GM23338 (cell line): ENCODE results near the gene GAN. TPM values are rescaled to one million over a fixed set of nuclear protein-coding genes. Genes with fewer than 3 reads are reported as not detected.

Source experiments
- ATAC-seq: fragments of 200-7000 bp; cut with Tn5 transposase; 3 replicates; pipeline ENCODE4 v1.9.1; 2020
- DNase-seq: peaks from one replicate; pipeline ENCODE4 v3.0.0-alpha.2; 2015; ENCODE audit warnings: low spot score
- H2AFZ ChIP-seq: fragments of 200-600 bp; sonication (generic); 2 replicates; pipeline ENCODE4 v1.8.0; 2016; ENCODE audit warnings: antibody characterized with exemption, mild to moderate bottlenecking, moderate library complexity
- H3F3A ChIP-seq: fragments of 200-600 bp; sonication (generic); replicated peaks from 2 replicates; pipeline ENCODE4 v1.8.0; 2017; ENCODE audit warnings: antibody characterized with exemption, mixed run types, low read depth
- H3K27ac ChIP-seq: fragments of 200-600 bp; sonication (generic); 2 replicates; pipeline ENCODE4 v1.6.1; 2016; ENCODE audit warnings: low read depth
- H3K27me3 ChIP-seq: fragments of 200-600 bp; sonication (generic); 2 replicates; pipeline ENCODE4 v1.8.0; 2016; ENCODE audit warnings: mild to moderate bottlenecking, mixed run types, moderate library complexity; ENCODE audit not compliant: insufficient read depth
- H3K36me3 ChIP-seq: fragments of 200-600 bp; sonication (generic); 2 replicates; pipeline ENCODE4 v1.8.0; 2016; ENCODE audit warnings: mild to moderate bottlenecking; ENCODE audit not compliant: insufficient read depth
- H3K4me1 ChIP-seq: fragments of 200-600 bp; sonication (generic); 2 replicates; pipeline ENCODE4 v1.8.0; 2016; ENCODE audit warnings: mild to moderate bottlenecking, moderate library complexity; ENCODE audit not compliant: insufficient read depth
- H3K4me2 ChIP-seq: fragments of 200-600 bp; sonication (generic); 2 replicates; pipeline ENCODE4 v1.7.1; 2017; ENCODE audit warnings: mixed run types
- H3K4me3 ChIP-seq: fragments of 200-600 bp; sonication (generic); 2 replicates; pipeline ENCODE4 v1.6.1; 2016; ENCODE audit warnings: mixed run types
- H3K79me2 ChIP-seq: fragments of 200-600 bp; sonication (generic); replicated peaks from 2 replicates; pipeline ENCODE4 v1.8.0; 2017; ENCODE audit warnings: mild to moderate bottlenecking; ENCODE audit not compliant: insufficient read depth
- H3K9me2 ChIP-seq: fragments of 200-600 bp; sonication (generic); 2 replicates; pipeline ENCODE4 v1.8.0; 2017; ENCODE audit not compliant: insufficient read depth
- H4K20me1 ChIP-seq: fragments of 200-600 bp; sonication (generic); replicated peaks from 2 replicates; pipeline ENCODE4 v1.8.0; 2017; ENCODE audit warnings: mild to moderate bottlenecking; ENCODE audit not compliant: insufficient read depth
- H3K27ac Mint-ChIP-seq: 2 replicates; pipeline ENCODE4 v1.8.0; 2020; ENCODE audit warnings: inconsistent platforms, mild to moderate bottlenecking, moderate library complexity, mixed read lengths
- H3K27me3 Mint-ChIP-seq: 3 replicates; pipeline ENCODE4 v1.8.0; 2022; ENCODE audit warnings: low read depth, mild to moderate bottlenecking, moderate library complexity, mixed read lengths, inconsistent platforms; ENCODE audit not compliant: insufficient read depth, poor library complexity
- H3K36me3 Mint-ChIP-seq: 3 replicates; pipeline ENCODE4 v1.8.0; 2021; ENCODE audit warnings: low read depth, mild to moderate bottlenecking, inconsistent platforms, moderate library complexity, mixed read lengths
- H3K4me1 Mint-ChIP-seq: 3 replicates; pipeline ENCODE4 v1.8.0; 2020; ENCODE audit warnings: mild to moderate bottlenecking, inconsistent platforms, mixed read lengths
- H3K4me3 Mint-ChIP-seq: 3 replicates; pipeline ENCODE4 v1.8.0; 2021; ENCODE audit warnings: moderate library complexity, mild to moderate bottlenecking, inconsistent platforms, mixed read lengths
- H3K9me3 Mint-ChIP-seq: 3 replicates; pipeline ENCODE4 v1.8.0; 2020; ENCODE audit warnings: moderate library complexity, mild to moderate bottlenecking, inconsistent platforms, mixed read lengths
- CREB1 ChIP-seq: fragments of 250-450 bp; sonication (Bioruptor Pico); IDR thresholded peaks from 2 replicates; pipeline ENCODE4 v1.5.0; 2020; ENCODE audit warnings: low read depth, mild to moderate bottlenecking, moderate library complexity
- CTCF ChIP-seq, 2 experiments: fragments of 200-600 bp in 1 of 2; sonication (generic) in 1 of 2; conservative IDR thresholded peaks; 2 replicates each; pipeline versions ENCODE4 v1.5.1 to v1.6.1; 2016 to 2017; ENCODE audit warnings: antibody characterized with exemption in 2 of 2, low read depth in 2 of 2, mild to moderate bottlenecking in 2 of 2, moderate library complexity in 1 of 2
- ETS1 ChIP-seq: IDR thresholded peaks from 2 replicates; pipeline ENCODE4 v1.6.1; 2016; ENCODE audit warnings: antibody characterized with exemption
- EZH2phosphoT487 ChIP-seq: fragments of 200-600 bp; sonication (generic); IDR thresholded peaks from one replicate; pipeline ENCODE4 v1.8.1; 2018; ENCODE audit warnings: antibody characterized with exemption; ENCODE audit not compliant: unreplicated experiment
- JUNB ChIP-seq: IDR thresholded peaks from one replicate; pipeline ENCODE4 v1.6.1; 2016; ENCODE audit warnings: antibody characterized with exemption; ENCODE audit not compliant: unreplicated experiment
- STAT1 ChIP-seq: IDR thresholded peaks from one replicate; pipeline ENCODE4 v1.6.1; 2016; ENCODE audit warnings: antibody characterized with exemption; ENCODE audit not compliant: unreplicated experiment
- polyA plus RNA-seq: library from polyadenylated mRNA; unstranded; fragments of >200 nt; fragmentation: Nextera tagmentation; extraction: Ambion mirVana; gene quantifications from 2 replicates; pipeline ENCODE4 v1.2.1, GENCODE V29; 2016
- total RNA-seq: library from RNA; depleted of rRNA; stranded (reverse); fragments of >200 nt; shearing (Covaris generic); gene quantifications from 2 replicates; pipeline ENCODE4 v1.2.3, GENCODE V29; 2014

Gene GAN
- total and polyA plus RNA-seq, 2 experiments from 2014 or later = 8.1 to 28.5 TPM

DNA sequence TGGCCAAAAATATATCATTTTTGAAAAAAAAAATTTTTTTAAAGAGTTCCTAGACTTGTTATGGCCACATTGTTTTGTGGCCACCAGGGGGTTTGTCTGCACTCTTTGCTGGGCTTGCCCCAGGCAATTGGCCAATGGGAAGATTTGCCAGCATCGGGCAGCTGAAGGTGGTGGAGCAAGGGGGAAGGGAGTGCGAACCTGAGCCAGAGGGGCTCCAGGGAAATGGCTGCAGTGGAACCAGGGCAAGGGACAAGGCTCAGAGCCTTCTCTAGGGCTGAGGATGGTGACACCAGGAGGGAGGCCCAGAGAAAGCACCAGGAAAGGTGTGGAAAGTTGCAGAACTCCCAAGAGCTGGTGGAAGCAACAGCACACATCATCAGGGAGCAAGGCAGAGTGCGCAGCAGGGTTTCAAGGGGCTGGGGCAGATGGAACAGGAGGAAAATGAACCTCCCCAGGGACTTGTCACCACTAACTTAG is 114.3 kb downstream of the GAN start:
- ATAC-seq (peak; percentile 89), DNase-seq (peak; percentile 82)
- Histone ChIP-seq H3K4me2 (no peak overlapping the region), H3K27me3 (no peaks in the 10 kb centered on the region), H3F3A (0 out of 2 replicates have a peak, but pooled peaks cover 2% of the 10 kb centered on the region), H3K9me2 (no peaks in the 10 kb centered on the region), H3K36me3 (no peaks in the 10 kb centered on the region), H2AFZ (peak overlapping the region; percentile 92), H3K27ac (no peak overlapping the region), H3K79me2 (no peaks in the 10 kb centered on the region), H4K20me1 (no peaks in the 10 kb centered on the region), H3K4me3 (no peak overlapping the region), H3K4me1 (peaks cover 5% of the 10 kb centered on the region)
- H3K27me3 Mint-ChIP-seq = peaks cover 10% of the 10 kb centered on the region
- peaks cover 19% of the 10 kb centered on the region for H3K4me1 Mint-ChIP-seq
- H3K27ac Mint-ChIP-seq = no peak overlapping the region
- H3K36me3 Mint-ChIP-seq = no peaks in the 10 kb centered on the region
- no peaks in the 10 kb centered on the region for H3K9me3 Mint-ChIP-seq
- no peak for TF ChIP-seq STAT1
- TF ChIP-seq CTCF (conservative IDR thresholded peaks at IDR 0.05; ENCODE audit: low read depth in 2 of 2) = peak; percentile 59 to 78
- no peak for TF ChIP-seq ETS1
- no peak for TF ChIP-seq JUNB
- TF ChIP-seq CREB1 = no peak
- TF ChIP-seq EZH2phosphoT487 = no peak
- H3K4me3 Mint-ChIP-seq = no peak overlapping the region

DNA sequence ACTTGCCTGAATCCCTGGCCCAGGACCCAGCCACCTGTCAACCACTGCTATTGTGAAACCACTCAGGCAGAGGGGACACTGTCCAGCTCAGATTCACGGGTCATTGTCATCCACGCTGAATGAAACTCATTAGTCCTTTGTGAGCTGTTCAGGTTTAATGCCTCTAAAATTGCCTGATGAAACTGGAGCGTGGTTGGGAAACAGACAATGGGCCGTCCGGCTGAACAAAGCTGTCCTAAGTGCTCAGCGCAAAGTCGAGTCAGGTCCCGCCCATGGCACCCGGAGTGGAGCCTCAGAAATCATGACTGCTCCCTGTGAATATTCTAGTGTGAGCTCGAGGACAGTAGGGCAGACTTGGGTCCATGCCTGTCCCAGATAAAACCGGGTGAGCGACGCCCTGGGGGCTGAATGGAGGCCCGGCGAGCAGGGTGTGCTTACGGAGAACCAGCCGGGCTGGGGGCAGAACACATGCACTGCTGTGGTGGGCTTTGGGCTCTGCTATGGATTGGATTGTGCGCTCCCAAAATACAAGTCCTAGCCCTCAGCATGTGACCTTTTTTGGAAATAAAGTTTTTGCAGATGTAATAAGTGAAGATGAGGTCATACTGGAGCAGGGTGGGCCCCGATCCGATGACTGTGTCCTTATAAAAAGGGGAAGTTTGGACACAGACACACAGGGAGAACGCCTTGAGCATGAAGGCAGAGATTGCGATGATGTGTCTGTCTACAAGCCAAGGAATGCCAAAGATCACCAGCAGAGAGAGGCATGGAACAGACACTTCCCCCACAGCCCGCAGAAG is 117.0 kb downstream of the GAN start:
- Histone ChIP-seq H3K27ac (no peak overlapping the region), H3K36me3 (no peaks in the 10 kb centered on the region), H3K4me2 (no peak overlapping the region), H3K9me2 (no peaks in the 10 kb centered on the region), H2AFZ (0 out of 2 replicates have a peak overlapping the region, but pooled peaks have one; percentile 43), H4K20me1 (no peaks in the 10 kb centered on the region), H3K79me2 (no peaks in the 10 kb centered on the region), H3K4me3 (no peak overlapping the region), H3K27me3 (no peaks in the 10 kb centered on the region), H3F3A (0 out of 2 replicates have a peak, but pooled peaks cover 2% of the 10 kb centered on the region), H3K4me1 (peaks cover 5% of the 10 kb centered on the region)
- no peak for DNase-seq
- Mint-ChIP-seq H3K27ac (no peak overlapping the region), H3K9me3 (no peaks in the 10 kb centered on the region), H3K36me3 (no peaks in the 10 kb centered on the region), H3K27me3 (peaks cover 10% of the 10 kb centered on the region), H3K4me1 (peaks cover 19% of the 10 kb centered on the region), H3K4me3 (no peak overlapping the region)
- TF ChIP-seq JUNB = no peak
- ATAC-seq = no peak
